ENCODE results near the gene UBAC1. TPM values are rescaled to one million over a fixed set of nuclear protein-coding genes. Genes with fewer than 3 reads are reported as not detected.

Gene UBAC1
- polyA plus RNA-seq, 1 donor from 2014 or later, result 92.3 TPM

GRCh38 chr9:135971111-135971766 lies 10.1 kb upstream of the UBAC1 start:
- Histone ChIP-seq H3K4me3 (ENCODE audit: low read length) (no peak overlapping the region), H4K20me1 (ENCODE audit: insufficient read depth) (no peaks in the 10 kb centered on the region), H3K27ac (ENCODE audit: low read length) (no peak overlapping the region), H3K9me2 (ENCODE audit: insufficient read depth, low read length) (no peaks in the 10 kb centered on the region), H3K9me3 (ENCODE audit: low read length) (no peaks in the 10 kb centered on the region), H3K27me3 (ENCODE audit: insufficient read depth, low read depth, low read length) (no peaks in the 10 kb centered on the region), H3K79me2 (replicated peaks; ENCODE audit: insufficient read depth, low read length) (no peaks in the 10 kb centered on the region), H3F3A (ENCODE audit: insufficient read depth, low read length, poor library complexity, severe bottlenecking) (no peaks in the 10 kb centered on the region), H3K36me3 (ENCODE audit: insufficient read depth, low read length) (no peaks in the 10 kb centered on the region), H3K4me2 (ENCODE audit: low read length) (no peak overlapping the region), H3K9ac (ENCODE audit: low read length) (no peak overlapping the region), H2AFZ (ENCODE audit: low read depth, low read length) (no peak overlapping the region)
- no peak for TF ChIP-seq CTCF (IDR thresholded peaks at IDR 0.05; ENCODE audit: poor library complexity, severe bottlenecking)
- TF ChIP-seq EZH2 (IDR thresholded peaks at IDR 0.05; ENCODE audit: borderline replicate concordance, insufficient read depth, low read length, poor library complexity, severe bottlenecking), result no peak
- no peak for TF ChIP-seq REST (IDR thresholded peaks at IDR 0.05; ENCODE audit: borderline replicate concordance)
- no peak for TF ChIP-seq RAD21 (conservative IDR thresholded peaks at IDR 0.05)
- no peak for TF ChIP-seq MXI1 (conservative IDR thresholded peaks at IDR 0.05; ENCODE audit: poor library complexity, severe bottlenecking)

- no peaks in the 10 kb centered on the region for H4K20me1 ChIP-seq (ENCODE audit: insufficient read depth)
- no peak overlapping the region for H3K4me2 ChIP-seq (ENCODE audit: low read length)
- H3K9me3 ChIP-seq (ENCODE audit: low read length), result no peaks in the 10 kb centered on the region
- H3K9me2 ChIP-seq (ENCODE audit: insufficient read depth, low read length), result no peaks in the 10 kb centered on the region
- TF ChIP-seq SMC3 (conservative IDR thresholded peaks at IDR 0.05; ENCODE audit: poor library complexity) (no peak), RAD21 (conservative IDR thresholded peaks at IDR 0.05) (no peak), MXI1 (conservative IDR thresholded peaks at IDR 0.05; ENCODE audit: poor library complexity, severe bottlenecking) (no peak), TAF1 (IDR thresholded peaks at IDR 0.05; ENCODE audit: low read depth) (no peak), EP300 (conservative IDR thresholded peaks at IDR 0.05; ENCODE audit: poor library complexity, severe bottlenecking) (no peak), REST (IDR thresholded peaks at IDR 0.05; ENCODE audit: borderline replicate concordance) (no peak), EZH2 (IDR thresholded peaks at IDR 0.05; ENCODE audit: borderline replicate concordance, insufficient read depth, low read length, poor library complexity, severe bottlenecking) (no peak)
- no peaks in the 10 kb centered on the region for H3K36me3 ChIP-seq (ENCODE audit: insufficient read depth, low read length)
- H3K27me3 ChIP-seq (ENCODE audit: insufficient read depth, low read depth, low read length), result no peaks in the 10 kb centered on the region
- no peak overlapping the region for H3K27ac ChIP-seq (ENCODE audit: low read length)
- H3K4me3 ChIP-seq (ENCODE audit: low read length), result no peak overlapping the region
- H3K79me2 ChIP-seq (replicated peaks; ENCODE audit: insufficient read depth, low read length), result no peaks in the 10 kb centered on the region
- H3K9ac ChIP-seq (ENCODE audit: low read length), result no peak overlapping the region
- no peak overlapping the region for H2AFZ ChIP-seq (ENCODE audit: low read depth, low read length)
- no peaks in the 10 kb centered on the region for H3F3A ChIP-seq (ENCODE audit: insufficient read depth, low read length, poor library complexity, severe bottlenecking)
Observed at GRCh38 chr9:135970128-135970815, 9.1 kb upstream of the UBAC1 start.
